Mammary epithelial cell (primary cell): ENCODE measurements around the gene KCNAB2.

Experiments
- EZH2 ChIP-seq: IDR thresholded peaks from 2 replicates; pipeline ENCODE4 v1.6.1; 2012; ENCODE audit warnings: low read length, inconsistent platforms, borderline replicate concordance
- TF ChIP-seq, protein P1 (sequence below), 2 donors: IDR thresholded peaks in 1 of 2; conservative IDR thresholded peaks in 1 of 2; 2 replicates each; pipeline ENCODE4 v1.5.1; 2011 to 2012; ENCODE audit warnings: inconsistent platforms in 2 of 2, low read length in 2 of 2, mild to moderate bottlenecking in 2 of 2, control low read depth in 1 of 2, low read depth in 1 of 2; ENCODE audit not compliant: insufficient read depth in 1 of 2; ENCODE audit errors: extremely low read depth in 1 of 2

DNA sequence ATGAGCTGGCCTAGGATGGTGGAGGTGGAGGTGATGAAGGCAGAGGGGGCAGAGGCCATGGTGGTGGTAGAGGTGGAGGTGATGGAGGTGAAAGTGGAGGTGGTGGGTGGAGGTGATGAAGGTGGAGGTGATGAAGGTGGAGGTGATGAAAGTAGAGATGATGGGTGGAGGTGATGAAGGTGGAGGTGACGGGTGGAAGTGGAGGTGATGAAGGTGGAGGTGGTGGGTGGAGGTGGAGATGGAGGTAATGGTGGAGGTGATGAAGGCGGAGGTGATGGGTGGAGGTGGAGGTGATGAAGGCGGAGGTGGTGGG lies 33.8 kb upstream of the KCNAB2 start:
- TF ChIP-seq, protein P1, sequence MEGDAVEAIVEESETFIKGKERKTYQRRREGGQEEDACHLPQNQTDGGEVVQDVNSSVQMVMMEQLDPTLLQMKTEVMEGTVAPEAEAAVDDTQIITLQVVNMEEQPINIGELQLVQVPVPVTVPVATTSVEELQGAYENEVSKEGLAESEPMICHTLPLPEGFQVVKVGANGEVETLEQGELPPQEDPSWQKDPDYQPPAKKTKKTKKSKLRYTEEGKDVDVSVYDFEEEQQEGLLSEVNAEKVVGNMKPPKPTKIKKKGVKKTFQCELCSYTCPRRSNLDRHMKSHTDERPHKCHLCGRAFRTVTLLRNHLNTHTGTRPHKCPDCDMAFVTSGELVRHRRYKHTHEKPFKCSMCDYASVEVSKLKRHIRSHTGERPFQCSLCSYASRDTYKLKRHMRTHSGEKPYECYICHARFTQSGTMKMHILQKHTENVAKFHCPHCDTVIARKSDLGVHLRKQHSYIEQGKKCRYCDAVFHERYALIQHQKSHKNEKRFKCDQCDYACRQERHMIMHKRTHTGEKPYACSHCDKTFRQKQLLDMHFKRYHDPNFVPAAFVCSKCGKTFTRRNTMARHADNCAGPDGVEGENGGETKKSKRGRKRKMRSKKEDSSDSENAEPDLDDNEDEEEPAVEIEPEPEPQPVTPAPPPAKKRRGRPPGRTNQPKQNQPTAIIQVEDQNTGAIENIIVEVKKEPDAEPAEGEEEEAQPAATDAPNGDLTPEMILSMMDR (conservative IDR thresholded peaks at IDR 0.05 in 1 of 2, IDR thresholded peaks at IDR 0.05 in 1 of 2; ENCODE audit: extremely low read depth in 1 of 2, insufficient read depth in 1 of 2, low read depth in 1 of 2, low read length in 2 of 2): no peak
- TF ChIP-seq EZH2: no peak
